ENCODE data around the gene CDKN2AIPNL.

Gene CDKN2AIPNL

DNA sequence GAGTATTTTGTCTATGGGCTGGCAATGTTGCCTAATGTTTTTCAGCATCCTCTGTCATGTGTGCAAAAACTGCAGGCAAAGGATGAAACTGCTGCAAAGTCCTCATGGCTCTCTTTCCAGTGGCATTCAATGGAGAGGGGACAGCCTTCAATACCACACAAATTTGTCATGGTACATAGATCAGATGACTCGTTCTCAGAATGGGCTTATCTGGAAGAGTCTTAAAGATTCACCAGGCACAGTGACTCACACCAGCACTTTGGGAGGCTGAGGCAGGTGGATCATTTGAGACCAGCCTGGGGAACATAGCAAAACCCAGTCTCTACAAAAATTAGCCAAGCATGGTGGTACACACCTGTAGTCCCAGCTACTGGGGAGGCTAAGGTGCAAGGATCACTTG is 5.3 kb downstream of the CDKN2AIPNL start:
- DNase-seq (ENCODE audit: low read depth, low spot score) = no peak
- TF ChIP-seq, protein P1, sequence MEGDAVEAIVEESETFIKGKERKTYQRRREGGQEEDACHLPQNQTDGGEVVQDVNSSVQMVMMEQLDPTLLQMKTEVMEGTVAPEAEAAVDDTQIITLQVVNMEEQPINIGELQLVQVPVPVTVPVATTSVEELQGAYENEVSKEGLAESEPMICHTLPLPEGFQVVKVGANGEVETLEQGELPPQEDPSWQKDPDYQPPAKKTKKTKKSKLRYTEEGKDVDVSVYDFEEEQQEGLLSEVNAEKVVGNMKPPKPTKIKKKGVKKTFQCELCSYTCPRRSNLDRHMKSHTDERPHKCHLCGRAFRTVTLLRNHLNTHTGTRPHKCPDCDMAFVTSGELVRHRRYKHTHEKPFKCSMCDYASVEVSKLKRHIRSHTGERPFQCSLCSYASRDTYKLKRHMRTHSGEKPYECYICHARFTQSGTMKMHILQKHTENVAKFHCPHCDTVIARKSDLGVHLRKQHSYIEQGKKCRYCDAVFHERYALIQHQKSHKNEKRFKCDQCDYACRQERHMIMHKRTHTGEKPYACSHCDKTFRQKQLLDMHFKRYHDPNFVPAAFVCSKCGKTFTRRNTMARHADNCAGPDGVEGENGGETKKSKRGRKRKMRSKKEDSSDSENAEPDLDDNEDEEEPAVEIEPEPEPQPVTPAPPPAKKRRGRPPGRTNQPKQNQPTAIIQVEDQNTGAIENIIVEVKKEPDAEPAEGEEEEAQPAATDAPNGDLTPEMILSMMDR (IDR thresholded peaks at IDR 0.05; ENCODE audit: insufficient read depth, low read length, missing control alignments) = no peak
- CTCF ChIA-PET = interaction anchor here (1.1 to 1.5 kb wide), 2 partner anchors 8 to 171 kb away, joined by 4 read pairs; no protein-coding TSS in a partner anchor
- POLR2A ChIA-PET = no interaction called here
- no peak overlapping the region for H3K4me3 ChIP-seq (ENCODE audit: low read depth, low read length)

DNA sequence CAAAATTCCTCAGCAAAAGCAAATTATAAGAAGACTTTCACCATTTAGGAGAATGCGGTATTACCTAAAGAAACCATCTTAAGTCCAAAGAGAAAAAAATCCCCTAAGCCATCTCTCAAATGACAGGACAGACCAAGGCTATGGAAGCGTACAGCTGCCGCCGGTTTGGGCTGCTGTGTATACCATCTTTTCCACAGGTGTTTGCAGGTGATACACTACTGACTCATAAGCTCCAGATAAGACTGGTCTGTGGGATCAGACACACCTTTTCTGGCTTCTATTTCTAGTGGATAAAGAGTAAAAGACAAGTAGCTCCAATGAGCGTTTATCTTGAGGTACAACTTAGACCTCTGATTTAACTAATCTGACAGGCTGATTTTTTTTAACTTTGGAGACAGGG is 7.7 kb downstream of the CDKN2AIPNL start:
- no peak overlapping the region for H3K4me3 ChIP-seq (ENCODE audit: low read depth, low read length)
- no peak for DNase-seq (ENCODE audit: low read depth, low spot score)
- ChIA-PET POLR2A (no interaction called here), CTCF (no interaction called here)
- TF ChIP-seq, protein P1 (IDR thresholded peaks at IDR 0.05; ENCODE audit: insufficient read depth, low read length, missing control alignments) = no peak

DNA sequence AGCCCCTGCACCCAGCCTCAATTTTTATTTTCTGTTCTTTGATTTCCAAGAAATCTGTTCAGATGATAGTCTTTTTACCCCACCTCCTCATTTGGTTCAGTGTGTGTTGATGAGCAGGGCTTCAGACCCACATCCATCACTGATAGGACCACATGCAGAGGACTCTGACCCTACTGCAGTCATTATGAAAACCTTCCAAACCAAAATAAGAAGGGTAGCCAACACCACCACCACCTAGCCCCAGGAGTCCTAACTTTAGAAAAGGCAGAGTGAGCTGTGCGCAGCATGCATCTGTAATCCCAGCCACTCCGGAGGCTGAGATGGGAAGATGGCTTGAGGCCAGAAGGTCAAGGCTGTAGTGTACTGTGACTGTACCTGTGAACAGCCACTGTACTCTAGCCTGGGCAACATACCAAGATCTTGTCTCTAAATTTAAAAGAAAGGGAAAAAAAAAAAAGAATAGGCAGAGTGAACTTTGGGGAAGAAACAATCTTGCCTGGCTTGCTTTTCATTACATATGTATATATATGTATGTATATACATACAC is 13.0 kb downstream of the CDKN2AIPNL start:
- ChIA-PET CTCF (interaction anchor here (1.2 to 8.3 kb wide), 2 partner anchors 13 to 179 kb away, joined by 4 to 50 read pairs; partner anchors contain the start of gene CDKN2AIPNL), POLR2A (interaction anchor here (1.0 kb wide), 1 partner anchor 9 kb away, joined by 4 read pairs; no protein-coding TSS in a partner anchor)
- TF ChIP-seq, protein P1 (IDR thresholded peaks at IDR 0.05; ENCODE audit: insufficient read depth, low read length, missing control alignments) = no peak
- DNase-seq (ENCODE audit: low read depth, low spot score) = no peak
- H3K4me3 ChIP-seq (ENCODE audit: low read depth, low read length) = no peak overlapping the region

DNA sequence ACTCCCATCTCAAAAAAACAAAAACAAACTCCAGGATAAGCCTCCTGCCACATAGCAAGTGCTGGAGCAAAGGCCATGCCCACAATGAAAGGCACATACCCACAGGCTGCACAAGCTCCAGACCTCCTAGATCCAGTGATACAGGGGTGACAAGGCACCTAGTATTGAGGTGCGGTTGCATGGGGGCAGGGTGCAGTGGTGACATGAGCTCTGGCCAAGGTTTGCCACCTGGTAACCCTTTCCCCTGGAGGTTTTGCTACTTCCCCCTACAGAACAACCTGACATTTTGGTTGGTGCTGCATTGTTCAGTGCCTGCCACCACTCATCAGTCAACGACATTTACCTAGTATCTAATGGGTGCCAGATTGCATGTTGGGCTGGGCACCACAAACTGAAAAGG is 14.5 kb downstream of the CDKN2AIPNL start:
- H3K4me3 ChIP-seq (ENCODE audit: low read depth, low read length) = no peak overlapping the region
- CTCF ChIA-PET = interaction anchor here (1.2 to 8.3 kb wide), 3 partner anchors 15 to 181 kb away, joined by 4 to 50 read pairs (median 5); partner anchors contain the start of gene CDKN2AIPNL
- TF ChIP-seq, protein P1 (IDR thresholded peaks at IDR 0.05; ENCODE audit: insufficient read depth, low read length, missing control alignments) = no peak

DNA sequence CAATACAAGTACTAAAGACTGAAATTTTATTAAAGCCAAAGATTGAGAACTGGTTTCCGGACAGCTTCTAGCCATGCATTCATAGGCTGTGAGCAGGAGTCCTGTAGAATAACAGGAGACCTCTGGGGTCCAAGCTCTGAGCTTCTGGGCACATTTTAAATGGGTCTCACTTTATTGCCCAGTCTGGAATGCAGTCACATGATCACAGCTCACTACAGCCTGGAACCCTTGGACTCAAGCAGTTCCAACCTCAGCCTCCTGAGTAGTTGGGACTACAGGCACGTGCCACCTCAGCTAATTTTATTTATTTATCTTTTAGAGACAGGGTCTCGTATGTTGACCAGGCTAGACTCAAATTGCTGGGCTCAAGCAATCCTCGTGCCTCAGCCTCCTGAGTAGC is 15.4 kb downstream of the CDKN2AIPNL start:
- H3K4me3 ChIP-seq (ENCODE audit: low read depth, low read length) = no peak overlapping the region
- CTCF ChIA-PET = interaction anchor here (1.5 to 8.3 kb wide), 3 partner anchors 13 to 182 kb away, joined by 4 to 50 read pairs (median 5); partner anchors contain the start of gene CDKN2AIPNL
- DNase-seq (ENCODE audit: low read depth, low spot score) = no peak
- POLR2A ChIA-PET = no interaction called here
- TF ChIP-seq, protein P1 (IDR thresholded peaks at IDR 0.05; ENCODE audit: insufficient read depth, low read length, missing control alignments) = no peak

More for the DNA sequence above, 14.5 kb downstream of the CDKN2AIPNL start:
- POLR2A ChIA-PET = no interaction called here
- DNase-seq (ENCODE audit: low read depth, low spot score) = no peak

DNA sequence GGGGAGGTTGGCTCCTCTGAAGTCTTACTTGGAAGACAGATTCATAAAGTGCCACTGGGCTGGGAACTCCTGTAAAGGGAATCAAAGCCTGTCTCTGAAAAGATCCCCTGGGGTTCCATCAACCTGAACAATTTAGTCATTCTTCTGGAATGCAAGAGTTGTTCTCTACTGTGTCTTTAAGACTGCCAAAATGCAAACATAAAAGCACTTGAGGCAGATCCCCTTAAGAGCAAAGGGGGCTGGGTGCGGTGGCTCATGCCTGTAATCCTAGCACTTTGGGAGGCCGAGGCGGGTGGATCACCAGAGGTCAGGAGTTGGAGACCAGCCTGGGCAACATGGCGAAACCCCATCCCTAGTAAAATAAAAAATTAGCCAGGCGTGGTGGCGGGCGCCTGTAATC is 16.7 kb downstream of the CDKN2AIPNL start:
- H3K4me3 ChIP-seq (ENCODE audit: low read depth, low read length) = no peak overlapping the region
- DNase-seq (ENCODE audit: low read depth, low spot score) = no peak
- TF ChIP-seq, protein P1 (IDR thresholded peaks at IDR 0.05; ENCODE audit: insufficient read depth, low read length, missing control alignments) = no peak
- CTCF ChIA-PET = interaction anchor here (1.0 to 8.3 kb wide), 4 partner anchors 17 to 193 kb away, joined by 3 to 50 read pairs (median 18); partner anchors contain the start of gene CDKN2AIPNL
- POLR2A ChIA-PET = no interaction called here
